CD8-positive, alpha-beta memory T cell (primary cell): ENCODE measurements around the gene SEMA4C. TPM values are rescaled to one million over a fixed set of nuclear protein-coding genes. Genes with fewer than 3 reads are reported as not detected.

Source experiments
- CTCF ChIA-PET: fragments of 350-600 bp; sonication (Branson Sonifier 250); formaldehyde crosslinking; loops from one replicate; lab custom pipeline; 2021; ENCODE audit warnings: antibody characterized with exemption; lab: Charles Lee
- POLR2A ChIA-PET: fragments of 350-600 bp; sonication (Branson Sonifier 250); formaldehyde crosslinking; loops from one replicate; lab custom pipeline; 2021; ENCODE audit warnings: antibody characterized with exemption; lab: Charles Lee
- DNase-seq, 5 donors: peaks; one replicate each; pipeline versions ENCODE4 v3.0.0 to v3.0.0-alpha.2; 2020 to 2022; ENCODE audit warnings: mixed read lengths in 1 of 5
- H3K27ac ChIP-seq: one replicate; pipeline ENCODE4 v1.7.0; 2013; ENCODE audit warnings: low read depth, mild to moderate bottlenecking, low read length, moderate library complexity
- H3K27me3 ChIP-seq: 2 replicates; pipeline ENCODE4 v1.7.0; 2013; ENCODE audit warnings: low read length, mild to moderate bottlenecking; ENCODE audit not compliant: insufficient read depth, poor library complexity, severe bottlenecking
- H3K36me3 ChIP-seq: 2 replicates; pipeline ENCODE4 v1.7.0; 2013; ENCODE audit warnings: mild to moderate bottlenecking, low read length, moderate library complexity; ENCODE audit not compliant: insufficient read depth
- H3K4me1 ChIP-seq: 2 replicates; pipeline ENCODE4 v1.7.0; 2013; ENCODE audit warnings: mild to moderate bottlenecking, low read length, moderate library complexity; ENCODE audit not compliant: insufficient read depth
- H3K4me3 ChIP-seq: 2 replicates; pipeline ENCODE4 v1.7.0; 2013; ENCODE audit warnings: mild to moderate bottlenecking, low read length
- H3K9me3 ChIP-seq: 2 replicates; pipeline ENCODE4 v1.7.0; 2013; ENCODE audit warnings: mild to moderate bottlenecking, low read length
- H3K27ac Mint-ChIP-seq, 8 donors: one replicate each; pipeline ENCODE4 v1.8.0; 2020 to 2021; ENCODE audit warnings: mixed read lengths in 8 of 8, mild to moderate bottlenecking in 6 of 8, inconsistent platforms in 3 of 8, moderate library complexity in 3 of 8
- H3K27me3 Mint-ChIP-seq, 2 donors: one replicate each; pipeline ENCODE4 v1.8.0; 2020 to 2021; ENCODE audit warnings: mixed read lengths in 2 of 2, mild to moderate bottlenecking in 1 of 2, moderate library complexity in 1 of 2
- H3K36me3 Mint-ChIP-seq, 3 donors: one replicate each; pipeline ENCODE4 v1.8.0; 2020 to 2021; ENCODE audit warnings: mixed read lengths in 3 of 3, inconsistent platforms in 1 of 3, mild to moderate bottlenecking in 1 of 3
- H3K4me1 Mint-ChIP-seq, 3 donors: one replicate each; pipeline ENCODE4 v1.8.0; 2020 to 2021; ENCODE audit warnings: mixed read lengths in 3 of 3, inconsistent platforms in 1 of 3, mild to moderate bottlenecking in 1 of 3
- H3K4me3 Mint-ChIP-seq, 7 donors: one replicate each; pipeline ENCODE4 v1.8.0; 2020 to 2021; ENCODE audit warnings: mixed read lengths in 7 of 7, mild to moderate bottlenecking in 6 of 7, moderate library complexity in 4 of 7, inconsistent platforms in 2 of 7
- H3K9me3 Mint-ChIP-seq, 5 donors: one replicate each; pipeline ENCODE4 v1.8.0; 2020 to 2022; ENCODE audit warnings: mixed read lengths in 5 of 5, mild to moderate bottlenecking in 3 of 5, moderate library complexity in 2 of 5, inconsistent platforms in 1 of 5
- polyA plus RNA-seq: library from polyadenylated mRNA; unstranded; fragments of 300-500 nt; fragmentation: Illumina TruSeq; gene quantifications from one replicate; pipeline ENCODE4 v1.2.3, GENCODE V29; 2021
- total RNA-seq, 2 experiments: library from RNA; stranded (reverse); gene quantifications; one replicate each; pipeline ENCODE4 v1.2.3, GENCODE V29; 2021

Gene SEMA4C
- total and polyA plus RNA-seq, 3 experiments from 2014 or later, result 7.1 to 18.7 (median 16.6) TPM

DNA sequence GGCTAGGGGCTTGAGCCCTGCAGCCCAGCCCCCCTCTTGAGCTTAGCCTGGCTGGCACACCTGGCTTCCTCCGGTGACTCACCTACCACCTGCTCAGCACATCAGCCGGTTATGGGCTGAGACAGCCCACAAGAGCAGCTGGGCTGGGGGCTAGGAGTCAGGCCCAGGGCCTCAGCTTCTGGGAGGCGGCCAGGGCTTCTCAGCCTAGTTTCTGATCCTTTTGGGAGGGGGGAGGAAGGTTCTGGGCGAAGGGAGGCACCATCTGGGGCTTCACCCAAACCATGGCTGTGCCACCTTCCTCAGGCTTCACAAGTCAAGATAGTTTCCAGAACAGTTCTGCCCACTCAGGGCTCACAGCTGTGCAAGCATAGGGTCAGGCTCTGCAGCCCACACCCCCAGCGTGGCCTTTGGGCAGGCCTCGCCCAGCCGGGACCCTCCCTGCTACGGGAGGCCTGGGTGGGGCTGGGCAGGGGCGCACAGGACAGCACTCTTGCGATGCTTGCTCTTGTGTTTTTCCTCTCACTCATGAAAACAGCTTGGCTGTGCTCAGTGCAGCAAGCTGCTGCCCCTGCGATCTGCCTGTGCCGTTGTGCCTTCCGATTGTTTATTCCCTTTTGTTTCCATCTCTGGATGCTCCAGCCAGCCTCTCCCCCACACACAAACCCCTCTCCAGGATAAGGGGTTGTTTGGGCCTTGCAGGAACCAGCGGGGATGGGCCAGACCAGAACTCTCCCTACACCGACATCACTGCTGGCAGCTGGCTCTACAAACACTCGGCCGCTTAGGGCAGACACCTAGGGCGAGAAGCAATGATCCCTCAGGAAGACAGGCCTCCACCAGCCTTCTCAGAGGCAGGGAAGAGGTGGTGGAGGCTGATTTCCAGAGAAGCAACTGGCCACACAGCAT lies 26.1 kb upstream of the SEMA4C start:
- no peaks in the 10 kb centered on the region for H3K9me3 ChIP-seq
- Mint-ChIP-seq H3K4me1 (peaks cover 48 to 75% (median 52%) of the 10 kb centered on the region in 3 donors), H3K9me3 (no peaks in the 10 kb centered on the region), H3K4me3 (peak overlapping the region in 3 of 7 donors; percentile 2 to 44 (median 30)), H3K27ac (peak overlapping the region in 6 of 8 donors; percentile 30 to 79 (median 68)), H3K27me3 (no peaks in the 10 kb centered on the region), H3K36me3 (no peaks in the 10 kb centered on the region)
- H3K27ac ChIP-seq, result peak overlapping the region; percentile 74
- no peaks in the 10 kb centered on the region for H3K27me3 ChIP-seq
- ChIA-PET POLR2A (interaction anchor here (1.1 kb wide), 1 partner anchor 54 kb away, joined by 3 read pairs; no protein-coding TSS in a partner anchor), CTCF (interaction anchor here (1.0 to 1.4 kb wide), 2 partner anchors 38 to 55 kb away, joined by 4 read pairs; partner anchors contain the start of gene ANKRD39)
- H3K4me1 ChIP-seq, result peaks cover 42% of the 10 kb centered on the region
- no peak for DNase-seq
- no peak overlapping the region for H3K4me3 ChIP-seq
- H3K36me3 ChIP-seq, result no peaks in the 10 kb centered on the region

DNA sequence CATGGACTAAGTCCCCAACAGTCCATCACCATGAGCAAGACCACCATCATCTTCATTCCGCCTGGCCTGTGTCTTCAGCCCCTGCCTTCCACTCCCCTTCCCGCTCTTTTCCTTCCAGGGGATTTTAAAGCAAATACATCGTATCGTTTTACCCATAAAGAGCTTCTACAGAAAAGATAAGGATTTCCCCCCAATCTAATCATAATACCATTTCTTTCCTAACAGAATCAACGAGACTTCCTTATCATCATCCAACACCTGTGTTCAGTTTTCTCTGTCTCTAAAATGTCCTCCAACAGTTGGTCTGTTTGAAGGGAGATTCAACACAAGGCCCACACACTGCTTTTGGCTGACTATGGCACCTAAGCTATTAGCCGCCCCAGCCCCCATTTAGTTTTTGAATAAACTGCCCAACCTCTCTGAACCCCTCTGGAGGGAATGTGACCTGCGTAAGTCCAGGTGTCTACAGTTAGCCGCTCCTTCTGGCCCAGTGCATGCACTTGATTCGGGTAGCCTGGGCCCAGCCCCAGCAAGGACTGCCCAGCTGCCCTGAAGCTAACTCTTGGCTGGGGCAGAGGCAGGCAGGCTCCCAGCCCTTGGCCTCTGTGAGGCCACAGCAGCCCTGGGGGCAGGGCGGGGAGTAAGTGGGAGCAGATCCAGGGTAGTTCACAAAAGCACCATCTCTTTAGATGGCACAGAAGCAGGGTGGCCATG lies 25.3 kb upstream of the SEMA4C start:
- peak overlapping the region in 1 of 7 donors; percentile 47 for H3K4me3 Mint-ChIP-seq
- CTCF ChIA-PET, result interaction anchor here (1.0 to 1.4 kb wide), 2 partner anchors 37 to 56 kb away, joined by 4 read pairs; partner anchors contain the start of gene ANKRD39

DNA sequence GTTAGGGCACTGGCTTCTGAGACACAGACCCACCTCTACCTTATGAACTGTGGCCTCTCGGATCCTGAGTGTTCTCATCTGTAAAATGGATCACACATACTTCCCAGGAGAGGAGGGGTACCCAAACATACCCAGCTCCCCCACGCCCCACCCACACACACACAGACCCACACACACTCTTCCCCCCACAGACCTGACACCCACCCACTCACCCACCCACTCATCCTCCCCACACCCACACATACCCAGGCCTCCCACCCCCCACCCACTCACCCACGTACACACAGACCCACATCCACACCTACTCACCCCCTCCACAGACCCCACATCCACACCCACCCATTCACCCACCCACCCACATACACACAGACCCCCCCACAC lies 24.3 kb upstream of the SEMA4C start:
- peaks cover 49% of the 10 kb centered on the region for H3K4me1 ChIP-seq
- no peak for DNase-seq
- no peak overlapping the region for H3K4me3 Mint-ChIP-seq
- ChIA-PET POLR2A (no interaction called here), CTCF (no interaction called here)
- H3K4me3 ChIP-seq, result no peak overlapping the region
- H3K27ac Mint-ChIP-seq, result no peak overlapping the region
- no peaks in the 10 kb centered on the region for H3K36me3 Mint-ChIP-seq
- H3K9me3 ChIP-seq, result no peaks in the 10 kb centered on the region
- H3K27me3 Mint-ChIP-seq, result no peaks in the 10 kb centered on the region
- H3K36me3 ChIP-seq, result no peaks in the 10 kb centered on the region
- peaks cover 57 to 75% (median 61%) of the 10 kb centered on the region in 3 donors for H3K4me1 Mint-ChIP-seq
- H3K27ac ChIP-seq, result peak overlapping the region; percentile 70
- H3K27me3 ChIP-seq, result no peaks in the 10 kb centered on the region
- H3K9me3 Mint-ChIP-seq, result no peaks in the 10 kb centered on the region

More for the DNA sequence above, 25.3 kb upstream of the SEMA4C start:
- Histone ChIP-seq H3K27me3 (no peaks in the 10 kb centered on the region), H3K27ac (peak overlapping the region; percentile 74), H3K36me3 (no peaks in the 10 kb centered on the region), H3K9me3 (no peaks in the 10 kb centered on the region), H3K4me3 (no peak overlapping the region), H3K4me1 (peaks cover 49% of the 10 kb centered on the region)
- no peaks in the 10 kb centered on the region for H3K9me3 Mint-ChIP-seq
- POLR2A ChIA-PET, result no interaction called here
- H3K4me1 Mint-ChIP-seq, result peaks cover 56 to 80% (median 60%) of the 10 kb centered on the region in 3 donors
- no peak for DNase-seq
- no peaks in the 10 kb centered on the region for H3K27me3 Mint-ChIP-seq
- H3K27ac Mint-ChIP-seq, result peak overlapping the region in 6 of 8 donors; percentile 7 to 63 (median 50)
- no peaks in the 10 kb centered on the region for H3K36me3 Mint-ChIP-seq

DNA sequence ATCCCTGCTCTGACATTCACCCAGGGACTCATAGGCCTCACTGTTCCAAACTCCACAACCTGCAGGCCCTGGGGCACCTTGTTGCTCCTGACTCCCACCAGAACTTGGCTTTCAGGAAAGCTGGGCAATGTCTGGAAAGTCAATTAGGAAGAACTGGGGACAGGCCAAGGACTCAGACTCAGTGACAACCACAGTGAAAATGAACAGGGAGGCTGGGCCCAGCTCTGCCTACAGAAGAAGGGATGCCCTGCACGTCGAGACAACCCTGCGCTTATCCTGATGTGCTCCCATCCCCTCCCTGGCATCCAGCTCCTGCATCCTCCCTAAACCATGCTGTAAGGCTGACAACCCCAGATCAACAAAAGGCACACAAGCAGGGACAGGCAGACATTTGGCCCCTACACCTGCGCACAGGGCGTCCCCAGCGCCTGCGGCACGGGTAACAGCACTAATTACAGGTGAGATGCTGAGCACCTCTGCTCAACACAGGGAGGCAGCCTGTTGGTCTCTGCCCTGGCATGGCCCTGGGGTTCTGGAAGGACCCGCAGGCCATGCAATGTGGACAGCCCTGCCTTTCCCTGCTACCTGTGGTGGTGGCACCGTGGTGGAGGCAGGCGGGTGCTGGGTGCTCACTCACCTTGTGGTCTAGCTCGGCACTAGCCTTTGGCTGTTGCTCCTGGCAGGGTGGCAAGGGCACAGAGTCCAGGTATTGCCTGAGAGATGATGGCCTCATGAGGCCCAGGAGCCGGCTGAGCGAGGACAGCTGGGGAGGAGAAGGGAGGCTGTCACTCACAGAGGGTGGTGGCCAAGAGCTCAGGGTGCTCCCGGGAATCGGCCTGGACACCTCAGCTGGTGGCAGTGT lies 23.6 kb upstream of the SEMA4C start:
- Histone ChIP-seq H3K27me3 (no peaks in the 10 kb centered on the region), H3K9me3 (no peaks in the 10 kb centered on the region), H3K36me3 (no peaks in the 10 kb centered on the region), H3K27ac (peak overlapping the region; percentile 70), H3K4me1 (peaks cover 54% of the 10 kb centered on the region), H3K4me3 (no peak overlapping the region)
- CTCF ChIA-PET, result no interaction called here
- peak overlapping the region in 1 of 8 donors; percentile 24 for H3K27ac Mint-ChIP-seq
- no peak for DNase-seq
- peaks cover 54 to 70% (median 61%) of the 10 kb centered on the region in 3 donors for H3K4me1 Mint-ChIP-seq
- no peak overlapping the region for H3K4me3 Mint-ChIP-seq
- no peaks in the 10 kb centered on the region for H3K9me3 Mint-ChIP-seq
- H3K36me3 Mint-ChIP-seq, result no peaks in the 10 kb centered on the region
- POLR2A ChIA-PET, result no interaction called here
- no peaks in the 10 kb centered on the region for H3K27me3 Mint-ChIP-seq

DNA sequence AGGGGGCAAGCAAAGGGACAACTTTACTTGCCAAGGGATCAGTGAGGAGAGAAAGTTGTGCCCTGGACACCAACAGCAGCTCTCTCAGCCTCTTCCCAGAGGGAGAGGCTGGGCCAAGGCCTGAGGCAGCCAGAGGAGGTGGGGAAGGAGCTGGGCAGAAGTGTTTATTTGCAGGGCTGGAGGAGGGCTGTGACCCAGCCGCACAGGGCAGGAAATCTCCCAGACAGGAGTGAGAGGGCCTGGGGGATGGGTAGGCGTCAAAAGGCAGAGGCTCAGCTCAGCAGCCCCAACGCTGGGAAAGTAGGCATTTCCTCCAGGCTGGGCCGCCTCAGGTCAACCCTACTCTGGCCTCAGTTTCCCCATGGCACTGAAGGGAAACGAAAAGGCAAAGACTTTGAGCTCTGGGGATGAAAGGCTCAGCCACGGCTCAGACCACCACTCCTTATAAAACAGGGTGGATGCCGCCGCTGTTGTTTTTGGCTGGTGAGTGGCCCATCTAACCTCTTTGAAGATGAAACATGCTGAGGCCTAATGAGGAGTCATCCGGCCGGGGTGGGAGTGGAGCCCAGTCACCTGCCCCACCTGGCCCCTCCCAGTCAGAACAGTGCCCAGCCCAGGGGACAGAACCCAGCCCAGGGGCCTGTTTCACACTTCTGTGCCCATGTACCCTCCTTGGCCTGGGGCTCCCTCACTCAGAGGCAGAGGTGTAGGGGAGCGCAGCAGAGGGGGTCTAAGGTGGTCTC lies 21.9 kb upstream of the SEMA4C start:
- POLR2A ChIA-PET, result interaction anchor here (0.5 kb wide), 1 partner anchor 8 kb away, joined by 3 read pairs; no protein-coding TSS in a partner anchor
- H3K9me3 ChIP-seq, result no peaks in the 10 kb centered on the region
- peaks cover 47 to 66% (median 59%) of the 10 kb centered on the region in 3 donors for H3K4me1 Mint-ChIP-seq
- no peaks in the 10 kb centered on the region for H3K9me3 Mint-ChIP-seq
- H3K4me1 ChIP-seq, result peaks cover 61% of the 10 kb centered on the region
- H3K27ac Mint-ChIP-seq, result peak overlapping the region; percentile 6 to 90 (median 80)
- H3K27me3 ChIP-seq, result no peaks in the 10 kb centered on the region
- peak in 2 of 5 donors; percentile 18 to 63 for DNase-seq
- H3K36me3 ChIP-seq, result no peaks in the 10 kb centered on the region
- CTCF ChIA-PET, result interaction anchor here (1.2 to 1.6 kb wide), 2 partner anchors 34 to 59 kb away, joined by 5 read pairs; partner anchors contain the start of gene ANKRD39
- H3K36me3 Mint-ChIP-seq, result no peaks in the 10 kb centered on the region
- peak overlapping the region; percentile 18 for H3K4me3 ChIP-seq
- peak overlapping the region; percentile 70 for H3K27ac ChIP-seq
- peak overlapping the region in 6 of 7 donors; percentile 21 to 77 (median 58) for H3K4me3 Mint-ChIP-seq
- peaks cover 0 to 2% of the 10 kb centered on the region in 2 donors for H3K27me3 Mint-ChIP-seq

DNA sequence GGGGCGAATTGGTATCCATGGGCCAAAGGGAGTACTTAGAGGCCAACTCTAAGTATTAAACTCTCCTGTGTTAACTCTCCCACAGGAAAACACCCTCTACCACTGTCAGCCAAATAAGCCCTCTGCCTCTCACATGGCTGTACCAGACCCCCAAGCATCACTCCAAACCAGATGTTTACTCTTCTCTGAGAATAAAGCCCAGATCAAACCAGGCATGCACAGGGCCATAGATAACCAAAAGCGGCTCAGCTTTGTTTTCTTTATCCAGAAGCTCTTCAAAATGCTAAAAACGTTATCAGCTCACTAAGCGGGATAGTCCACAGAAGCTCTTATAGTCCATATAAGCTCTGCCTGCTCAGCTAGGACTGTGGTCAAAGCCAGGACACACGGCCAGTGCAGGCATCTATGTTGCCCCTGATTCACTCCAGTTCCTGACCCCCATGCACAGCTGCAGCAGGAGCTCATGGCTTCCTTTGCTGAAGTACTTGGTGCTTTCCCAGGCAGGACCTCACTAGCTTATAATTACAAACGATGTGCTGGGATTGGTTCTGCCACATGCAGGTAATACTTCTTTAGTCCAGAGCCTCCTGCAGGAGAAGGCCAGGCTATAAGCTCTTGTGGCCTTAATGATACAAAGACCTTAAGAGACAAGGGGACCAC lies 21.0 kb upstream of the SEMA4C start:
- H3K27me3 ChIP-seq, result no peaks in the 10 kb centered on the region
- H3K27ac ChIP-seq, result peak overlapping the region; percentile 70
- Mint-ChIP-seq H3K36me3 (no peaks in the 10 kb centered on the region), H3K9me3 (no peaks in the 10 kb centered on the region), H3K27ac (peak overlapping the region; percentile 2 to 90 (median 76)), H3K4me1 (peaks cover 40 to 57% (median 51%) of the 10 kb centered on the region in 3 donors), H3K4me3 (peak overlapping the region in 5 of 7 donors; percentile 21 to 61 (median 55)), H3K27me3 (peaks cover 0 to 2% of the 10 kb centered on the region in 2 donors)
- POLR2A ChIA-PET, result interaction anchor here (0.6 kb wide), 1 partner anchor 28 kb away, joined by 4 read pairs; no protein-coding TSS in a partner anchor
- peak overlapping the region; percentile 18 for H3K4me3 ChIP-seq
- DNase-seq, result no peak
- H3K4me1 ChIP-seq, result peaks cover 52% of the 10 kb centered on the region
- CTCF ChIA-PET, result interaction anchor here (1.4 to 1.6 kb wide), 3 partner anchors 33 to 72 kb away, joined by 3 to 5 read pairs (median 4); partner anchors contain the start of gene ANKRD39
- no peaks in the 10 kb centered on the region for H3K36me3 ChIP-seq
- no peaks in the 10 kb centered on the region for H3K9me3 ChIP-seq
